GM12878 (cell line): ENCODE data around the gene GPN2. TPM values are rescaled to one million over a fixed set of nuclear protein-coding genes. Genes with fewer than 3 reads are reported as not detected.

Source experiments
- ATAC-seq: fragments of 200-7000 bp; cut with Tn5 transposase; 3 replicates; pipeline ENCODE4 v1.9.1; 2020; ENCODE audit warnings: mild to moderate bottlenecking, moderate library complexity
- BruUV-seq: library from RNA; stranded (reverse); fragments of 400-500 nt; replicated peaks from 2 replicates; lab custom pipeline; 2021; lab: Mats Ljungman, UMichigan
- CTCF ChIA-PET: fragments of 300-600 bp; sonication (Branson Sonifier 250); formaldehyde crosslinking; extraction: SDS; loops from one replicate; lab custom pipeline; 2021; ENCODE audit warnings: inconsistent platforms; lab: Yijun Ruan, JAX
- POLR2A ChIA-PET: fragments of 350-600 bp; formaldehyde crosslinking; extraction: SDS; loops from one replicate; lab custom pipeline; 2021; ENCODE audit warnings: inconsistent platforms; lab: Charles Lee
- RAD21 ChIA-PET: fragments of 300-600 bp; sonication (Branson Sonifier 250); formaldehyde crosslinking; loops from one replicate; lab custom pipeline; 2023; ENCODE audit warnings: antibody characterized with exemption; ENCODE audit not compliant: unreplicated experiment; lab: Charles Lee
- SMC1A ChIA-PET: fragments of 300-600 bp; sonication (Branson Sonifier 250); formaldehyde crosslinking; loops from one replicate; lab custom pipeline; 2023; ENCODE audit not compliant: unreplicated experiment, uncharacterized antibody; lab: Charles Lee
- DNase-seq: peaks from one replicate; pipeline ENCODE4 v3.0.0-alpha.2; 2011; ENCODE audit warnings: low read depth, low spot score
- FAIRE-seq: peaks from 3 replicates; lab custom pipeline; 2011; peaks lifted over from hg19 to GRCh38; lab: Jason Lieb, UNC
- H2AFZ ChIP-seq: 2 replicates; pipeline ENCODE4 v1.6.0; 2011; ENCODE audit warnings: low read depth, low read length, control low read depth; ENCODE audit not compliant: control insufficient read depth
- H3K27ac ChIP-seq: 2 replicates; pipeline ENCODE4 v1.5.1; 2011; ENCODE audit warnings: control low read depth; ENCODE audit not compliant: control insufficient read depth, insufficient read depth
- H3K27me3 ChIP-seq, 2 experiments: replicated peaks in 1 of 2; 2 replicates each; pipeline versions ENCODE4 v1.6.0 to v1.6.1; 2011; ENCODE audit warnings: low read length in 1 of 2; ENCODE audit not compliant: control insufficient read depth in 2 of 2, insufficient read depth in 2 of 2
- H3K36me3 ChIP-seq, 2 experiments: 2 replicates each; pipeline ENCODE4 v1.5.1; 2011; ENCODE audit warnings: low read length in 1 of 2; ENCODE audit not compliant: control insufficient read depth in 2 of 2, insufficient read depth in 2 of 2
- H3K4me1 ChIP-seq: 2 replicates; pipeline ENCODE4 v1.6.1; 2011; ENCODE audit warnings: mild to moderate bottlenecking, low read length, moderate library complexity, mixed read lengths; ENCODE audit not compliant: control insufficient read depth, insufficient read depth
- H3K4me2 ChIP-seq: 2 replicates; pipeline ENCODE4 v1.6.0; 2011; ENCODE audit warnings: control low read depth; ENCODE audit not compliant: control insufficient read depth, insufficient read depth
- H3K4me3 ChIP-seq: fragments of 200-600 bp; sonication (generic); 2 replicates; pipeline ENCODE4 v1.5.1; 2016
- H3K79me2 ChIP-seq: 2 replicates; pipeline ENCODE4 v1.6.0; 2011; ENCODE audit warnings: low read length; ENCODE audit not compliant: control insufficient read depth, insufficient read depth
- H3K9ac ChIP-seq: 2 replicates; pipeline ENCODE4 v1.8.0; 2011; ENCODE audit warnings: low read length, control low read depth, mixed read lengths; ENCODE audit not compliant: control insufficient read depth, insufficient read depth
- H3K9me3 ChIP-seq: replicated peaks from 3 replicates; pipeline ENCODE4 v1.5.1; 2011; ENCODE audit warnings: mild to moderate bottlenecking, low read length; ENCODE audit not compliant: control insufficient read depth, insufficient read depth
- H4K20me1 ChIP-seq: 2 replicates; pipeline ENCODE4 v1.6.0; 2011; ENCODE audit not compliant: control insufficient read depth, insufficient read depth
- EED ChIP-seq: sonication (generic); IDR thresholded peaks from 2 replicates; pipeline ENCODE4 v1.6.1; 2016; ENCODE audit warnings: antibody characterized with exemption, low read depth
- HCFC1 ChIP-seq: fragments of 150-350 bp; IDR thresholded peaks from 2 replicates; pipeline ENCODE4 v1.6.1; 2014; ENCODE audit warnings: low read length
- HDAC2 ChIP-seq: fragments of 200-600 bp; sonication (generic); IDR thresholded peaks from 2 replicates; pipeline ENCODE4 v1.6.1; 2017
- KLF5 ChIP-seq: fragments of 450-650 bp; IDR thresholded peaks from 2 replicates; pipeline ENCODE4 v1.6.1; 2014; ENCODE audit warnings: mild to moderate bottlenecking; ENCODE audit not compliant: partially characterized antibody
- MEF2A ChIP-seq: IDR thresholded peaks from 2 replicates; pipeline ENCODE4 v1.6.1; 2011; ENCODE audit warnings: low read depth, mild to moderate bottlenecking, low read length, moderate library complexity; ENCODE audit not compliant: insufficient read depth
- MTA3 ChIP-seq: IDR thresholded peaks from 2 replicates; pipeline ENCODE4 v1.6.1; 2012; ENCODE audit warnings: low read length, inconsistent platforms, borderline replicate concordance
- NFIC ChIP-seq: IDR thresholded peaks from 2 replicates; pipeline ENCODE4 v1.6.1; 2012; ENCODE audit warnings: low read depth, mild to moderate bottlenecking, inconsistent platforms, low read length, moderate library complexity
- NR2F1 ChIP-seq: fragments of 450-650 bp; conservative IDR thresholded peaks from 2 replicates; pipeline ENCODE4 v1.6.1; 2017; ENCODE audit warnings: mild to moderate bottlenecking
- POLR2AphosphoS2 ChIP-seq: IDR thresholded peaks from 2 replicates; pipeline ENCODE4 v1.6.1; 2011; ENCODE audit warnings: low read depth, mild to moderate bottlenecking, low read length, improper control_type of control experiment, moderate library complexity
- SIX5 ChIP-seq: IDR thresholded peaks from 2 replicates; pipeline ENCODE4 v1.6.1; 2011; ENCODE audit warnings: mild to moderate bottlenecking, low read depth, low read length, moderate library complexity; ENCODE audit not compliant: severe bottlenecking
- SMC3 ChIP-seq: IDR thresholded peaks from 2 replicates; pipeline ENCODE4 v1.6.1; 2011; ENCODE audit warnings: low read length, improper control_type of control experiment, borderline replicate concordance
- SP1 ChIP-seq: IDR thresholded peaks from one replicate; pipeline ENCODE4 v1.6.1; 2011; ENCODE audit warnings: low read depth, low read length
- SREBF2 ChIP-seq: IDR thresholded peaks from 2 replicates; pipeline ENCODE4 v1.6.1; 2012; ENCODE audit warnings: mild to moderate bottlenecking, low read length
- STAT1 ChIP-seq: fragments of 450-650 bp; conservative IDR thresholded peaks from 2 replicates; pipeline ENCODE4 v1.6.1; 2014; ENCODE audit warnings: antibody characterized with exemption, mild to moderate bottlenecking
- ZNF622 ChIP-seq: fragments of 450-650 bp; IDR thresholded peaks from 2 replicates; pipeline ENCODE4 v1.6.1; 2017; ENCODE audit warnings: mild to moderate bottlenecking, inconsistent platforms
- WGBS: methylation state at CpG from one replicate; pipeline ENCODE4 v1.1.6; 2016; ENCODE audit warnings: low lambda C conversion rate; ENCODE audit not compliant: insufficient replicate concordance, insufficient coverage; ENCODE audit errors: missing lambda C conversion rate; 5-methylcytosine and 5-hydroxymethylcytosine counted together
- in situ Hi-C: fragments of 300-500 bp; cut with MboI; formaldehyde crosslinking; loops from 9 replicates; pipeline ENCODE4 v1.14.3; 2018; ENCODE audit warnings: mixed read lengths
- intact Hi-C: fragments of 100-400 bp; cut with micrococcal nuclease; formaldehyde crosslinking; loops from one replicate; pipeline ENCODE4 v1.14.2; 2022; ENCODE audit not compliant: unreplicated experiment
- polyA plus RNA-seq, 11 experiments: library from polyadenylated mRNA; depleted of rRNA in 4 of 11; unstranded in 6 of 11; stranded (reverse) in 5 of 11; fragments of >200 nt; fragmentation: Nextera tagmentation in 4 of 11; fragmentation: Illumina TruSeq in 1 of 11; extraction: Ambion mirVana in 4 of 11; extraction: Trizol in 1 of 11; gene quantifications; 1 replicate in 1 of 11; 2 replicates in 10 of 11; pipeline versions ENCODE4 v1.2.1 to v1.2.3, GENCODE V29; 2011 to 2016; ENCODE audit warnings: inconsistent platforms in 2 of 11, missing spikeins in 2 of 11, low read depth in 1 of 11
- total RNA-seq, 4 experiments: library from RNA; depleted of rRNA in 3 of 4; stranded (reverse); fragments of >200 nt in 3 of 4; fragmentation: Illumina TruSeq in 1 of 4; extraction: Trizol in 1 of 4; gene quantifications; 2 replicates each; pipeline versions ENCODE4 v1.2.1 to v1.2.3, GENCODE V29; 2013 to 2021
- TF ChIP-seq, protein P1 (sequence below): fragments of 450-650 bp; IDR thresholded peaks from 2 replicates; pipeline ENCODE4 v1.6.1; 2017; ENCODE audit warnings: low read depth, mild to moderate bottlenecking, moderate library complexity

Gene GPN2
- total and polyA plus RNA-seq, 10 of the 15 experiments (the other 5 are each of a cell fraction or from before 2014, with no cell fraction given) = 8.3 to 61.4 (median 23.3) TPM

DNA sequence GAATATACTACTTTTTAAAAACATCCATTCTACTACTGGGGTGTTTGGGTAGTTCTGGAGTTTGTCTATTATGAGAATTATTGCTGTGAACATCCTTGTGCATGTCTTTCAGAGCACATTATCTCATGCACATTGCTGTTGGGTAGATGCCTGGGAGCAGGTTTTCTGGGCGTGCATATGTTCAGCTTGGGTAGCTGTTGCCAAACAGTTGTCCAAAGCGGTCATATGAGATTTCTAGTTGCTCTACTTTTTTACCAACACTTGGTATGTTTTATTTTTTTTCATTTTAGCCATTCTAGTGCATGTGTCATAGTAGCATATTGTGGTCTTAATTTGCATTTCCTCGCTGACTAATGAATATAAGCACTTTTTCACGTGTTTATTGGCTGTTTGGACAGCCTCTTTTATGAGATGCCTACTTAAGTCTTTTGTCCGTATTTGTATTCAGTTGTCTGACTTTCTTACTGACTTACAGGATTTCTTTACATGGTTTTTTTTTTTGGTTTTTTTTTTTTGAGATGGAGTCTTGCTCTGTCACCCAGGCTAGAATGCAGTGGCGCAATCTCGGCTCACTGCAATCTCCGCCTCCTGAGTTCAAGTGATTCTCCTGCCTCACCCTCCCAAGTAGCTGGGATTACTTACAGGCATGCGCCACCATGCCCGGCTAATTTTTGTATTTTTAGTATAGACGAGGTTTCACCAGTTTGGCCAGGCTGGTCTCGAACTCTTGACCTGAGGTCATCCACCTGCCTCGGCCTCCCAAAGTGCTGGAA lies 45.5 kb downstream of the GPN2 start:
- H4K20me1 ChIP-seq = no peaks in the 10 kb centered on the region
- ChIA-PET SMC1A (interaction anchor here (1.5 kb wide), 1 partner anchor 16 kb away, joined by 3 read pairs; no protein-coding TSS in a partner anchor), RAD21 (no interaction called here), POLR2A (interaction anchor here (0.6 kb wide), 1 partner anchor 23 kb away, joined by 7 read pairs; no protein-coding TSS in a partner anchor), CTCF (interaction anchor here (1.4 kb wide), 1 partner anchor 34 kb away, joined by 3 read pairs; no protein-coding TSS in a partner anchor)
- in situ Hi-C loops (no loop called here), intact Hi-C loops (no loop called here)
- TF ChIP-seq ZNF622 = no peak
- TF ChIP-seq NFIC = no peak
- no peak for TF ChIP-seq MTA3
- TF ChIP-seq SP1 = no peak
- no peak overlapping the region for H3K4me2 ChIP-seq
- no peak overlapping the region for H3K27ac ChIP-seq
- peaks cover 23 to 36% of the 10 kb centered on the region in 2 experiments for H3K36me3 ChIP-seq
- ATAC-seq (no peak), FAIRE-seq (no peak), DNase-seq (no peak)
- no peak overlapping the region for H3K4me3 ChIP-seq
- no TSS peak for BruUV-seq
- H3K9ac ChIP-seq = no peak overlapping the region
- H3K9me3 ChIP-seq = no peaks in the 10 kb centered on the region
- peaks cover 6% of the 10 kb centered on the region for H3K4me1 ChIP-seq
- H3K27me3 ChIP-seq = no peaks in the 10 kb centered on the region
- H3K79me2 ChIP-seq = peaks cover 8% of the 10 kb centered on the region
- WGBS = 83% methylated on average over 13 of the region's 13 CpGs
- H2AFZ ChIP-seq = no peak overlapping the region

DNA sequence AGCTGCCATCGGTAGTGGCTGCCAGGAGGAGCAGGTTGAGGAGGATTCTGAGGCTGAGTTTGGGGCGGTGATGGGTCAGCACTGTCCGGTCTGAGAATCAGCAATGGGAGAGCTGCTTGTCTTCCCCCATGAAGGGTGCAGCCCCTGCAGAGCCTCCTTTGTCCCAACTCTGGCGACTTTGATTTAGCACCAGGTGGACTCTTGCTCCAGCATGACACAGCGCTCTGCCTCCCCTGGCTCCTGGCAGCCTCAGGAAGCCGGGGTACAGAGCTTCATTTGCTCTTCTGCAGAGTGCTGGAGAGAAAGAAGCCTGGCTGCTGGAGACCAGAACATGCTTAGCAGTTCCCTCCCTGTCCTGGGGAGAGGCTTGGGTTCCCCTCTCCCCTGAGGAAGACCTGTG lies 50.3 kb downstream of the GPN2 start:
- Histone ChIP-seq H3K4me2 (peak overlapping the region; percentile 72), H3K79me2 (peaks cover 11% of the 10 kb centered on the region), H3K9ac (peak overlapping the region; percentile 69), H3K27ac (peak overlapping the region; percentile 96), H2AFZ (no peak overlapping the region), H4K20me1 (no peaks in the 10 kb centered on the region), H3K9me3 (no peaks in the 10 kb centered on the region), H3K36me3 (peaks cover 12 to 35% of the 10 kb centered on the region in 2 experiments; a peak in 3 of 4 replicates), H3K4me3 (no peak overlapping the region), H3K4me1 (peaks cover 27% of the 10 kb centered on the region), H3K27me3 (no peaks in the 10 kb centered on the region)
- no TSS peak for BruUV-seq
- ATAC-seq (no peak), DNase-seq (no peak), FAIRE-seq (no peak)
- 91% methylated on average over 6 of the region's 6 CpGs for WGBS
- ChIA-PET POLR2A (interaction anchor here (0.8 to 2.8 kb wide), 3 partner anchors 11 to 27 kb away, joined by 8 to 22 read pairs (median 16); no protein-coding TSS in a partner anchor), SMC1A (interaction anchor here (1.4 to 3.1 kb wide), 6 partner anchors 8 to 51 kb away, joined by 3 to 24 read pairs (median 12); no protein-coding TSS in a partner anchor), CTCF (interaction anchor here (1.3 to 3.1 kb wide), 8 partner anchors 8 to 238 kb away, joined by 4 to 28 read pairs (median 16); partner anchors contain the start of gene ZDHHC18), RAD21 (interaction anchor here (1.8 to 3.1 kb wide), 4 partner anchors 10 to 52 kb away, joined by 4 to 28 read pairs (median 10); partner anchors contain the start of gene PIGV)
- intact Hi-C loops = loop anchor here (1.0 kb wide), 1 partner anchor 26 kb away; no protein-coding TSS in a partner anchor
- in situ Hi-C loops = no loop called here
- no peak for TF ChIP-seq POLR2AphosphoS2
- TF ChIP-seq NR2F1 = no peak
- no peak for TF ChIP-seq EED
- TF ChIP-seq MTA3 = no peak
- TF ChIP-seq SMC3 = no peak
- TF ChIP-seq STAT1 = no peak
- no peak for TF ChIP-seq KLF5
- TF ChIP-seq SREBF2 = no peak
- TF ChIP-seq, protein P1, sequence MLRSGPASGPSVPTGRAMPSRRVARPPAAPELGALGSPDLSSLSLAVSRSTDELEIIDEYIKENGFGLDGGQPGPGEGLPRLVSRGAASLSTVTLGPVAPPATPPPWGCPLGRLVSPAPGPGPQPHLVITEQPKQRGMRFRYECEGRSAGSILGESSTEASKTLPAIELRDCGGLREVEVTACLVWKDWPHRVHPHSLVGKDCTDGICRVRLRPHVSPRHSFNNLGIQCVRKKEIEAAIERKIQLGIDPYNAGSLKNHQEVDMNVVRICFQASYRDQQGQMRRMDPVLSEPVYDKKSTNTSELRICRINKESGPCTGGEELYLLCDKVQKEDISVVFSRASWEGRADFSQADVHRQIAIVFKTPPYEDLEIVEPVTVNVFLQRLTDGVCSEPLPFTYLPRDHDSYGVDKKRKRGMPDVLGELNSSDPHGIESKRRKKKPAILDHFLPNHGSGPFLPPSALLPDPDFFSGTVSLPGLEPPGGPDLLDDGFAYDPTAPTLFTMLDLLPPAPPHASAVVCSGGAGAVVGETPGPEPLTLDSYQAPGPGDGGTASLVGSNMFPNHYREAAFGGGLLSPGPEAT = no peak
- no peak for TF ChIP-seq MEF2A
- TF ChIP-seq HDAC2 = no peak
- TF ChIP-seq SIX5 = no peak
- no peak for TF ChIP-seq HCFC1
